SK-N-SH (cell line): ENCODE results near the gene C1QTNF8. TPM values are rescaled to one million over a fixed set of nuclear protein-coding genes. Genes with fewer than 3 reads are reported as not detected.

Experiments used
- CTCF ChIA-PET: fragments of 300-600, 350-600 bp; formaldehyde crosslinking; extraction: SDS; loops from one replicate; lab custom pipeline; 2021; lab: Yijun Ruan, JAX
- POLR2A ChIA-PET: fragments of 350-600 bp; sonication (Branson Sonifier 250); formaldehyde crosslinking; extraction: SDS; loops from one replicate; lab custom pipeline; 2020; ENCODE audit warnings: antibody characterized with exemption, inconsistent platforms; lab: Yijun Ruan, JAX
- DNase-seq: peaks from one replicate; pipeline ENCODE4 v3.0.0; 2012
- H2AFZ ChIP-seq: fragments of 200-600 bp; sonication (generic); 2 replicates; pipeline ENCODE4 v1.8.1; 2016; ENCODE audit warnings: antibody characterized with exemption, mild to moderate bottlenecking, low read depth
- H3F3A ChIP-seq: fragments of 200-600 bp; sonication (generic); replicated peaks from 2 replicates; pipeline ENCODE3; 2016; ENCODE audit warnings: antibody characterized with exemption, mild to moderate bottlenecking; ENCODE audit not compliant: insufficient read depth
- H3K27ac ChIP-seq, 2 experiments: fragments of 200-500 bp in 1 of 2; fragments of 200-600 bp in 1 of 2; sonication (Bioruptor generic) in 1 of 2; sonication (generic), shearing (Covaris generic) in 1 of 2; 2 replicates each; pipeline versions ENCODE4 v1.5.1 to v1.6.1; 2014 to 2016; ENCODE audit warnings: low read depth in 2 of 2, inconsistent platforms in 1 of 2, low read length in 1 of 2, mild to moderate bottlenecking in 1 of 2, mixed read lengths in 1 of 2
- H3K27me3 ChIP-seq: fragments of 200-600 bp; sonication (generic), shearing (Covaris generic); 2 replicates; pipeline ENCODE4 v1.6.1; 2016; ENCODE audit warnings: mixed run types; ENCODE audit not compliant: insufficient read depth
- H3K36me3 ChIP-seq, 2 experiments: fragments of 200-500 bp in 1 of 2; fragments of 200-600 bp in 1 of 2; sonication (Bioruptor generic) in 1 of 2; sonication (generic) in 1 of 2; replicated peaks in 1 of 2; 2 replicates each; pipeline versions ENCODE3 to v1.5.1; 2014 to 2016; ENCODE audit warnings: low read length in 1 of 2, mild to moderate bottlenecking in 1 of 2; ENCODE audit not compliant: insufficient read depth in 2 of 2, control insufficient read depth in 1 of 2
- H3K4me1 ChIP-seq, 2 experiments: fragments of 200-500 bp in 1 of 2; fragments of 200-600 bp in 1 of 2; sonication (Bioruptor generic) in 1 of 2; sonication (generic), shearing (Covaris generic) in 1 of 2; 2 replicates each; pipeline versions ENCODE4 v1.5.1 to v1.6.1; 2014 to 2016; ENCODE audit warnings: low read depth in 1 of 2, low read length in 1 of 2, mixed run types in 1 of 2; ENCODE audit not compliant: insufficient read depth in 2 of 2, control insufficient read depth in 1 of 2
- H3K4me2 ChIP-seq: fragments of 200-600 bp; sonication (generic), shearing (Covaris generic); 2 replicates; pipeline ENCODE4 v1.6.1; 2017; ENCODE audit warnings: mixed run types
- H3K4me3 ChIP-seq, 2 experiments: fragments of 200-500 bp in 1 of 2; fragments of 200-600 bp in 1 of 2; sonication (Bioruptor generic) in 1 of 2; sonication (generic), shearing (Covaris generic) in 1 of 2; 2 replicates each; pipeline versions ENCODE4 v1.5.1 to v1.8.1; 2014 to 2016; ENCODE audit warnings: low read depth in 2 of 2, inconsistent platforms in 1 of 2, low read length in 1 of 2, mild to moderate bottlenecking in 1 of 2, mixed read lengths in 1 of 2, moderate library complexity in 1 of 2
- H3K79me2 ChIP-seq: fragments of 200-600 bp; sonication (generic); 2 replicates; pipeline ENCODE4 v1.8.1; 2017; ENCODE audit warnings: mild to moderate bottlenecking; ENCODE audit not compliant: insufficient read depth
- H3K9ac ChIP-seq: fragments of 200-600 bp; sonication (generic); 2 replicates; pipeline ENCODE4 v1.6.1; 2017; ENCODE audit warnings: mixed run types
- H3K9me2 ChIP-seq: fragments of 200-600 bp; sonication (generic); 2 replicates; pipeline ENCODE4 v1.6.1; 2017; ENCODE audit warnings: mixed run types
- H3K9me3 ChIP-seq: fragments of 200-600 bp; sonication (generic); 2 replicates; pipeline ENCODE4 v1.6.1; 2017; ENCODE audit warnings: mixed run types, mild to moderate bottlenecking, moderate library complexity
- H4K20me1 ChIP-seq: fragments of 200-600 bp; sonication (generic); 2 replicates; pipeline ENCODE4 v1.6.1; 2017; ENCODE audit warnings: mild to moderate bottlenecking, mixed run types; ENCODE audit not compliant: insufficient read depth
- ELF1 ChIP-seq: IDR thresholded peaks from 2 replicates; pipeline ENCODE4 v1.4.0; 2012
- EP300 ChIP-seq, 2 experiments: IDR thresholded peaks; 2 replicates each; pipeline versions ENCODE4 v1.4.0 to v1.6.1; 2012; ENCODE audit warnings: borderline replicate concordance in 1 of 2, low read depth in 1 of 2, low read length in 1 of 2
- EZH2phosphoT487 ChIP-seq: fragments of 200-600 bp; sonication (generic); IDR thresholded peaks from 2 replicates; pipeline ENCODE4 v1.6.1; 2017; ENCODE audit warnings: low read depth, mixed run types, mild to moderate bottlenecking, antibody characterized with exemption, moderate library complexity, borderline replicate concordance
- FOSL2 ChIP-seq: IDR thresholded peaks from 2 replicates; pipeline ENCODE4 v1.4.0; 2012; ENCODE audit warnings: low read depth, mild to moderate bottlenecking, moderate library complexity, borderline replicate concordance
- FOXJ3 ChIP-seq: sonication (generic); formaldehyde crosslinking; IDR thresholded peaks from 2 replicates; pipeline ENCODE4 v1.5.1; 2020; ENCODE audit warnings: mild to moderate bottlenecking, missing genetic modification reagents
- GATA2 ChIP-seq: sonication (generic); formaldehyde crosslinking; IDR thresholded peaks from 2 replicates; pipeline ENCODE4 v1.5.0; 2020; ENCODE audit warnings: mild to moderate bottlenecking, missing genetic modification reagents
- MXI1 ChIP-seq: IDR thresholded peaks from 2 replicates; pipeline ENCODE4 v1.6.1; 2012; ENCODE audit warnings: mild to moderate bottlenecking, low read depth, low read length, improper control_type of control experiment
- NFIC ChIP-seq: IDR thresholded peaks from 2 replicates; pipeline ENCODE4 v1.4.0; 2012; ENCODE audit warnings: borderline replicate concordance
- NRF1 ChIP-seq: IDR thresholded peaks from 2 replicates; pipeline ENCODE4 v1.6.1; 2012; ENCODE audit warnings: low read depth, mild to moderate bottlenecking, low read length
- TAF1 ChIP-seq: IDR thresholded peaks from 2 replicates; pipeline ENCODE4 v1.6.1; 2012; ENCODE audit warnings: low read depth, mild to moderate bottlenecking, low read length, moderate library complexity, borderline replicate concordance
- TCF12 ChIP-seq: IDR thresholded peaks from 2 replicates; pipeline ENCODE4 v1.4.0; 2012
- YY1 ChIP-seq: IDR thresholded peaks from 2 replicates; pipeline ENCODE4 v1.4.0; 2012; ENCODE audit warnings: low read depth, mild to moderate bottlenecking
- WGBS: methylation state at CpG from one replicate; pipeline ENCODE4 v1.1.6; 2017; ENCODE audit warnings: low lambda C conversion rate; 5-methylcytosine and 5-hydroxymethylcytosine counted together
- polyA plus RNA-seq, 3 experiments: library from polyadenylated mRNA; depleted of rRNA; stranded (reverse); fragments of >200 nt; gene quantifications; 2 replicates each; pipeline ENCODE4 v1.2.3, GENCODE V29; 2012
- TF ChIP-seq, protein P1 (sequence below): fragments of 200-600 bp; sonication (generic); IDR thresholded peaks from 2 replicates; pipeline ENCODE4 v1.6.1; 2017; ENCODE audit warnings: antibody characterized with exemption, mild to moderate bottlenecking, moderate library complexity

The C1QTNF8 gene
- polyA plus RNA-seq, 1 of the 3 experiments (the other 2 are of a cell fraction): not detected

- CTCF ChIA-PET: interaction anchor here (3.0 kb wide), 1 partner anchor 18 kb away, joined by 9 read pairs; no protein-coding TSS in a partner anchor
- no peaks in the 10 kb centered on the region for H3K36me3 ChIP-seq
- H3K9ac ChIP-seq: no peak overlapping the region
- no peak overlapping the region for H3K27ac ChIP-seq
- no peaks in the 10 kb centered on the region for H3K9me2 ChIP-seq
- no peak overlapping the region for H3K4me3 ChIP-seq
- no peaks in the 10 kb centered on the region for H3K4me1 ChIP-seq
- no peak overlapping the region for H2AFZ ChIP-seq
- H3F3A ChIP-seq: peaks cover 4% of the 10 kb centered on the region
- H3K9me3 ChIP-seq: no peaks in the 10 kb centered on the region
- WGBS: 21% methylated on average over 6 of the region's 13 CpGs
- POLR2A ChIA-PET: no interaction called here
- no peaks in the 10 kb centered on the region for H3K79me2 ChIP-seq
- H3K27me3 ChIP-seq: peaks cover 90% of the 10 kb centered on the region
- no peak for DNase-seq
- peaks cover 8% of the 10 kb centered on the region; the same call in 1 of the 2 replicates for H4K20me1 ChIP-seq
- H3K4me2 ChIP-seq: no peak overlapping the region
- TF ChIP-seq MXI1: no peak
- no peak for TF ChIP-seq YY1
- no peak for TF ChIP-seq NFIC
- TF ChIP-seq NRF1: no peak
Measured at GRCh38 chr16:1075546-1075945, 20.5 kb downstream of the C1QTNF8 start.

GRCh38 chr16:1074379-1074649 is 21.7 kb downstream of the C1QTNF8 start:
- TF ChIP-seq EP300 (IDR thresholded peaks at IDR 0.05; ENCODE audit: borderline replicate concordance in 1 of 2, low read depth in 1 of 2, low read length in 1 of 2) (no peak), ELF1 (no peak), FOXJ3 (CRISPR knock-in tag) (no peak), FOSL2 (no peak), EZH2phosphoT487 (no peak), TAF1 (no peak)
- no peak for DNase-seq
- Histone ChIP-seq H3K9ac (no peak overlapping the region), H2AFZ (no peak overlapping the region), H3K4me3 (no peak overlapping the region), H3F3A (peaks cover 4% of the 10 kb centered on the region), H3K27me3 (peaks cover 90% of the 10 kb centered on the region), H3K9me2 (no peaks in the 10 kb centered on the region), H3K4me1 (no peaks in the 10 kb centered on the region), H3K4me2 (no peak overlapping the region), H3K27ac (no peak overlapping the region), H3K79me2 (no peaks in the 10 kb centered on the region), H4K20me1 (peaks cover 8% of the 10 kb centered on the region; the same call in 1 of the 2 replicates), H3K36me3 (no peaks in the 10 kb centered on the region), H3K9me3 (no peaks in the 10 kb centered on the region)
- CTCF ChIA-PET: interaction anchor here (0.8 to 3.0 kb wide), 3 partner anchors 17 to 32 kb away, joined by 3 to 9 read pairs (median 3); no protein-coding TSS in a partner anchor
- 0% methylated on average over 1 of the region's 11 CpGs for WGBS
- POLR2A ChIA-PET: no interaction called here

DNA sequence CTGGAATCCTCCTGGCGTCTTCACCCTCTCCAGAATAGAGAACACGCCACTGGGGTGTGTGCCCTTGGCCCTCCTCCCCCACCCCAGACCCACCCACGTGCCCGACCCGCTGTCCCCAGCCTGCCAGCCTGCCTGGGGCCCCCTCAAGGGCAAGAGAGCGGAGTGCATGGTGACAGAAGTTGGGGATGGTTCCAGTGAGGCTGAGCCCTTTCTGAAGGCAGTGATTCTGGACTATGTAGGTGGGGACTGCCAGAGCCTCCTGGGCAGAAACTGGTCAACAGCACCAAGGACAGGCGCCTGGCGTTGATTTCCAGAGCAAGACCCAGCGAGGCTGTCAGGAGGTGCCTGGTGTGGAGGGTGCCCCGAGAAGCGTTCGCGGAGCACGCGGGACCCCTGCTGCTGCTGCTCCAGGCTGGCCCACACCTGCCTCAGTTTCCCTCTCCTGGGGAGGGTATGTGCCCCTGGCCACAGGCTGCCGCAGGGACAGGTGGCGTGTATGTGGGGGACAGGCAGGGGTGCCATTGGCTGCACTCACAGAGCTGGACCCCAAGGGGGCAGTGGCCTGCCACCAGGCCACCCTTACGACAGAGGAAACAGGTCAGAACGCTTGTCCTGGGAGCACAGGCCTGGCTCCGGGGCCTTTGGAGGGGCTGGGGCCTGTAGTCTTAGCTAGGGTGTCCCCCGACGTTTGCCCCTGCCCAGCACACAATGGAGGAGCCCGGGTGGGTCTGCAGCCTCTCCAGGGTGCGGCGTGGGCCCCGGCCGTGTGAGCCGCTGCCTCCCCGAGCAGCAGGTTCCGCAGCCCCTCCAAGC is 22.3 kb downstream of the C1QTNF8 start:
- Histone ChIP-seq H3K4me1 (no peaks in the 10 kb centered on the region), H2AFZ (no peak overlapping the region), H3K9ac (no peak overlapping the region), H3F3A (peaks cover 4% of the 10 kb centered on the region), H3K9me3 (no peaks in the 10 kb centered on the region), H3K4me2 (no peak overlapping the region), H3K4me3 (no peak overlapping the region), H3K9me2 (no peaks in the 10 kb centered on the region), H4K20me1 (peaks cover 8% of the 10 kb centered on the region; the same call in 1 of the 2 replicates), H3K36me3 (no peaks in the 10 kb centered on the region), H3K27ac (no peak overlapping the region), H3K27me3 (peaks cover 89% of the 10 kb centered on the region), H3K79me2 (no peaks in the 10 kb centered on the region)
- CTCF ChIA-PET: interaction anchor here (0.8 to 3.0 kb wide), 4 partner anchors 12 to 32 kb away, joined by 3 to 9 read pairs (median 4); no protein-coding TSS in a partner anchor
- TF ChIP-seq GATA2 (CRISPR knock-in tag) (no peak), TCF12 (no peak), NFIC (no peak)
- TF ChIP-seq, protein P1, sequence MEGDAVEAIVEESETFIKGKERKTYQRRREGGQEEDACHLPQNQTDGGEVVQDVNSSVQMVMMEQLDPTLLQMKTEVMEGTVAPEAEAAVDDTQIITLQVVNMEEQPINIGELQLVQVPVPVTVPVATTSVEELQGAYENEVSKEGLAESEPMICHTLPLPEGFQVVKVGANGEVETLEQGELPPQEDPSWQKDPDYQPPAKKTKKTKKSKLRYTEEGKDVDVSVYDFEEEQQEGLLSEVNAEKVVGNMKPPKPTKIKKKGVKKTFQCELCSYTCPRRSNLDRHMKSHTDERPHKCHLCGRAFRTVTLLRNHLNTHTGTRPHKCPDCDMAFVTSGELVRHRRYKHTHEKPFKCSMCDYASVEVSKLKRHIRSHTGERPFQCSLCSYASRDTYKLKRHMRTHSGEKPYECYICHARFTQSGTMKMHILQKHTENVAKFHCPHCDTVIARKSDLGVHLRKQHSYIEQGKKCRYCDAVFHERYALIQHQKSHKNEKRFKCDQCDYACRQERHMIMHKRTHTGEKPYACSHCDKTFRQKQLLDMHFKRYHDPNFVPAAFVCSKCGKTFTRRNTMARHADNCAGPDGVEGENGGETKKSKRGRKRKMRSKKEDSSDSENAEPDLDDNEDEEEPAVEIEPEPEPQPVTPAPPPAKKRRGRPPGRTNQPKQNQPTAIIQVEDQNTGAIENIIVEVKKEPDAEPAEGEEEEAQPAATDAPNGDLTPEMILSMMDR: peak; percentile 39; the same call in 1 of the 2 replicates
- POLR2A ChIA-PET: no interaction called here
- WGBS: 10% methylated on average over 2 of the region's 30 CpGs
- no peak for DNase-seq
